OCI-LY7 (cell line): ENCODE data around the gene PIEZO2.

Source experiments
- EZH2phosphoT487 ChIP-seq: fragments of 200-600 bp; sonication (generic); IDR thresholded peaks from 2 replicates; pipeline ENCODE4 v1.6.1; 2018; ENCODE audit warnings: low read depth, borderline replicate concordance, mild to moderate bottlenecking, mixed run types, antibody characterized with exemption, low read length, moderate library complexity, mixed read lengths
- TF ChIP-seq, protein P1 (sequence below): fragments of 200-600 bp; sonication (generic); conservative IDR thresholded peaks from 2 replicates; pipeline ENCODE4 v1.5.1; 2014; ENCODE audit warnings: mild to moderate bottlenecking, antibody characterized with exemption, low read length, moderate library complexity, mixed read lengths

DNA sequence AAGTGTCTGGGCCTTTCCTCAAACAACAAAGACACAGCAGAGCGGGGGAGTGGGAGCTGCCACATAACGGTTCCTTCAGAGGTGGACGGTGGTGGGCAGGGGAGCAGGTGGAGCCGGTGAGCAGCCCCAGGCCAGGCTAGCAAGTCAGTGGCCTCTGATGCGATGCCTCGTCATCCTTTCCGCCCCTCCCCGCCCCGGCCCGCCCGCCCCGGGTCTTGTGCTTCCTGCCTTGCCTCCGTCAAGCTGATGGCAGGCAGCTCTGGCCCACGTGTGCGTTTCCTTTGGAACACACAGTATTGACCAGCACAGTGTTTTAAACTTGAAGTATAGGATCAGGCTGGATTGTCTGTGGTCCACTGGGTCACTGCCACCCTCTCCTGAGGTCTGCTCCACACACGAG, 38.9 kb downstream of the PIEZO2 start:
- TF ChIP-seq, protein P1, sequence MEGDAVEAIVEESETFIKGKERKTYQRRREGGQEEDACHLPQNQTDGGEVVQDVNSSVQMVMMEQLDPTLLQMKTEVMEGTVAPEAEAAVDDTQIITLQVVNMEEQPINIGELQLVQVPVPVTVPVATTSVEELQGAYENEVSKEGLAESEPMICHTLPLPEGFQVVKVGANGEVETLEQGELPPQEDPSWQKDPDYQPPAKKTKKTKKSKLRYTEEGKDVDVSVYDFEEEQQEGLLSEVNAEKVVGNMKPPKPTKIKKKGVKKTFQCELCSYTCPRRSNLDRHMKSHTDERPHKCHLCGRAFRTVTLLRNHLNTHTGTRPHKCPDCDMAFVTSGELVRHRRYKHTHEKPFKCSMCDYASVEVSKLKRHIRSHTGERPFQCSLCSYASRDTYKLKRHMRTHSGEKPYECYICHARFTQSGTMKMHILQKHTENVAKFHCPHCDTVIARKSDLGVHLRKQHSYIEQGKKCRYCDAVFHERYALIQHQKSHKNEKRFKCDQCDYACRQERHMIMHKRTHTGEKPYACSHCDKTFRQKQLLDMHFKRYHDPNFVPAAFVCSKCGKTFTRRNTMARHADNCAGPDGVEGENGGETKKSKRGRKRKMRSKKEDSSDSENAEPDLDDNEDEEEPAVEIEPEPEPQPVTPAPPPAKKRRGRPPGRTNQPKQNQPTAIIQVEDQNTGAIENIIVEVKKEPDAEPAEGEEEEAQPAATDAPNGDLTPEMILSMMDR, result no peak
- TF ChIP-seq EZH2phosphoT487, result no peak
